Gastroesophageal sphincter (tissue), 2 donors: ENCODE data around the gene VWA8.

Experiments
- POLR2A ChIP-seq, 2 donors: fragments of 450-650 bp; IDR thresholded peaks; one replicate each; pipeline ENCODE4 v1.6.1; 2017; ENCODE audit warnings: antibody characterized with exemption in 2 of 2, mild to moderate bottlenecking in 2 of 2, moderate library complexity in 1 of 2
- POLR2AphosphoS5 ChIP-seq: sonication (generic); formaldehyde crosslinking; IDR thresholded peaks from one replicate; pipeline ENCODE4 v1.6.1; 2017; ENCODE audit warnings: antibody characterized with exemption

GRCh38 chr13:41633776-41634175, 327.1 kb downstream of the VWA8 start:
- TF ChIP-seq POLR2A (IDR thresholded peaks at IDR 0.05) (no peak), POLR2AphosphoS5 (no peak)
